HepG2 (cell line): ENCODE data around the gene CCDC74B. TPM values are rescaled to one million over a fixed set of nuclear protein-coding genes. Genes with fewer than 3 reads are reported as not detected.

ENCODE experiments used
- AFF4 ChIP-seq: sonication (generic); formaldehyde crosslinking; IDR thresholded peaks from 2 replicates; pipeline ENCODE4 v1.4.0; 2020; ENCODE audit warnings: missing genetic modification reagents
- ATRX ChIP-seq: sonication (generic); formaldehyde crosslinking; IDR thresholded peaks from 2 replicates; pipeline ENCODE4 v1.4.0; 2020; ENCODE audit warnings: missing genetic modification reagents, borderline replicate concordance
- ELF1 ChIP-seq: sonication (generic); formaldehyde crosslinking; IDR thresholded peaks from 2 replicates; pipeline ENCODE4 v1.4.0; 2020; ENCODE audit warnings: missing genetic modification reagents
- EZH2 ChIP-seq: conservative IDR thresholded peaks from 2 replicates; pipeline ENCODE4 v1.6.1; 2012; ENCODE audit warnings: mild to moderate bottlenecking, low read depth, low read length, moderate library complexity
- GMEB2 ChIP-seq: IDR thresholded peaks from 2 replicates; pipeline ENCODE4 v1.6.1; 2016; ENCODE audit warnings: missing biosample characterization, missing genetic modification reagents, low read depth
- HOMEZ ChIP-seq: IDR thresholded peaks from 2 replicates; pipeline ENCODE4 v1.6.1; 2016; ENCODE audit warnings: low read depth
- MYC ChIP-seq: sonication (generic); formaldehyde crosslinking; IDR thresholded peaks from 2 replicates; pipeline ENCODE4 v1.9.0; 2021; ENCODE audit warnings: missing genetic modification reagents, borderline replicate concordance
- THAP8 ChIP-seq: sonication (generic); formaldehyde crosslinking; IDR thresholded peaks from 2 replicates; pipeline ENCODE4 v1.5.1; 2020; ENCODE audit warnings: missing genetic modification reagents, mild to moderate bottlenecking, borderline replicate concordance
- ZFAT ChIP-seq: sonication (generic); formaldehyde crosslinking; conservative IDR thresholded peaks from 2 replicates; pipeline ENCODE4 v1.8.1; 2023; ENCODE audit warnings: missing genetic modification reagents, inconsistent platforms
- ZNF333 ChIP-seq: sonication (generic); formaldehyde crosslinking; IDR thresholded peaks from 2 replicates; pipeline ENCODE4 v1.4.0; 2020; ENCODE audit warnings: mild to moderate bottlenecking, missing genetic modification reagents, borderline replicate concordance
- ZNF646 ChIP-seq: sonication (generic); formaldehyde crosslinking; IDR thresholded peaks from 2 replicates; pipeline ENCODE4 v1.9.0; 2021; ENCODE audit warnings: mild to moderate bottlenecking, missing genetic modification reagents
- ZNF660 ChIP-seq: sonication (generic); formaldehyde crosslinking; IDR thresholded peaks from 2 replicates; pipeline ENCODE4 v1.5.1; 2020; ENCODE audit warnings: mild to moderate bottlenecking, low read depth, missing genetic modification reagents, borderline replicate concordance
- ZNF678 ChIP-seq: sonication (generic); formaldehyde crosslinking; IDR thresholded peaks from 2 replicates; pipeline ENCODE4 v1.4.0; 2020; ENCODE audit warnings: mild to moderate bottlenecking, missing genetic modification reagents
- ZNF709 ChIP-seq: sonication (generic); formaldehyde crosslinking; IDR thresholded peaks from 2 replicates; pipeline ENCODE4 v1.5.0; 2020; ENCODE audit warnings: mild to moderate bottlenecking, missing genetic modification reagents
- polyA plus RNA-seq, 8 experiments: library from polyadenylated mRNA; depleted of rRNA in 3 of 8; stranded (reverse) in 7 of 8; unstranded in 1 of 8; fragments of >200 nt; fragmentation: Illumina TruSeq in 4 of 8; extraction: Trizol in 4 of 8; gene quantifications; 2 replicates each; pipeline versions ENCODE4 v1.2.1 to v1.2.3, GENCODE V29; 2011 to 2016; ENCODE audit warnings: low read depth in 4 of 8, missing spikeins in 1 of 8, mixed read lengths in 1 of 8; ENCODE audit not compliant: insufficient read depth in 1 of 8
- total RNA-seq, 5 experiments: library from RNA; depleted of rRNA; stranded (reverse); fragments of >200 nt; fragmentation: Illumina TruSeq; extraction: Trizol; gene quantifications; 2 replicates each; pipeline ENCODE4 v1.2.3, GENCODE V29; 2016; ENCODE audit warnings: low read depth in 1 of 5

CCDC74B gene
- total and polyA plus RNA-seq, 2 of the 13 experiments (the other 11 are each of a cell fraction or from before 2014, with no cell fraction given): 0.07 to 0.11 TPM

- TF ChIP-seq HOMEZ (CRISPR knock-in tag) (no peak), ZNF646 (CRISPR knock-in tag) (no peak), ZFAT (CRISPR knock-in tag) (no peak), ZNF709 (0 out of 2 replicates have a peak, but pooled peaks have one; percentile 24), ZNF333 (CRISPR knock-in tag) (no peak), EZH2 (no peak), ZNF678 (CRISPR knock-in tag) (no peak), ELF1 (CRISPR knock-in tag) (no peak), ATRX (CRISPR knock-in tag) (no peak), THAP8 (no peak), AFF4 (CRISPR knock-in tag) (no peak), ZNF660 (CRISPR knock-in tag) (no peak), MYC (CRISPR knock-in tag) (no peak), GMEB2 (no peak)
Measured at GRCh38 chr2:130183512-130184373, 38.8 kb upstream of the CCDC74B start (continued).
